HG02852 (cell line): ENCODE data around the gene RANBP1.
A peak's percentile ranks its signal among the peaks of the same experiment; 100 is the strongest.

ENCODE experiments used
- ATAC-seq: cut with Tn5 transposase; IDR thresholded peaks from one replicate; pipeline ENCODE4 v1.9.1; 2021; ENCODE audit warnings: mild to moderate bottlenecking, moderate library complexity; ENCODE audit not compliant: unreplicated experiment

Gene RANBP1

DNA sequence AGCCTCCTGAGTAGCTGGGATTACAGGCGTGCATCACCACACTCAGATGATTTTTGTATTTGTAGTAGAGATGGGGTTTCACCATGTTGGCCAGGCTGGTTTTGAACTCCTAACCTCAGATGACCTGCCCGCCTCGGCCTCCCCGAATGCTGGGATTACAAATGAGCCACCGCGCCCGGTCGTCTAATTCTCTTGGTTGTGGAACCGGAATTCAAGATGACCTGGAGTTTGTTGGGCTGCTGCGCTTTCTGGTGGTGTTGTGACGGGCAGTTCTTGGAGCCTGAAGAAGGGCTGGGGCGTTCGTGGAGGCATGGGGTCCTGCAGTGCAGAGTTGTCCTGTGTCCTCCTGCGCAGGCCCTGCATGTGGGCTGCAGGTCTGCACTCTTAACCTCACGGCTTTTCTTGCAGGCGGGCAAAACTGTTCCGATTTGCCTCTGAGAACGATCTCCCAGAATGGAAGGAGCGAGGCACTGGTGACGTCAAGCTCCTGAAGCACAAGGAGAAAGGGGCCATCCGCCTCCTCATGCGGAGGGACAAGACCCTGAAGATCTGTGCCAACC is 6.0 kb downstream of the RANBP1 start:
- ATAC-seq = no peak

DNA sequence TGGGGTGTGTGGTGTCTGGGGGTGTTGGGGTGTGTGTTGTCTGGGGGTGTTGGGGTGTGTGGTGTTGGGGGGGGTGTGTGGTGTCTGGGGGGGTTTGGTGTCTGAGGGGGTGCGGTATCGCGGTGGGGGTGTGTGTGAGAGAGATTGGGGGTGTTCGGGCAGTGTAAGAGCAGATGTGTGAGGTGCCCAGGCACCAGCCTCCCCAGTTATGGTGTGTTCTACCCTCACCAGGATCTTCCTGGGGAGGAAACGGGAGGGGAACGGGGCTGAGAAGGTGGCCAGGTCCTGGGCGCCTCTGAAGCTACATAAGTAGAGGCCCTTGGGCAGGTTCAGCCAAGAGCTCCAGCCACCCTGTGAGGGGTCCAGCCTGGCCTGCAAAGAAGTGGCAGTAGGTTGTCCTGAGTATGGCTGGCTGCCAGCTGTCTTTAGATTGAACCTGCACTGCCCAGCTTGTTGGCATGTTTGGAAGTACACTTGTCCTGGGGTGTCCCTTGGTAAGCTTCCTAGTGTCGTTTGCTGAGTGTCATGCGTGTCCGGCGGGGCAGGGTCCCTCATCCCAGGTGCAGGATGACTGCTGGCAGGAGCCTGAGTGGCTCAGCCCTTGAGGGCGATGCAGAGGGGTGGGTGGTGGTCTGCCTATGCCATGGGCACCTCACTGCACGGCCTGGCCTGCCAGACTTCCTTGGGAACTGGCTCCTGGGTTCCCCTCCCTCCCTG is 7.6 kb downstream of the RANBP1 start:
- no peak for ATAC-seq

DNA sequence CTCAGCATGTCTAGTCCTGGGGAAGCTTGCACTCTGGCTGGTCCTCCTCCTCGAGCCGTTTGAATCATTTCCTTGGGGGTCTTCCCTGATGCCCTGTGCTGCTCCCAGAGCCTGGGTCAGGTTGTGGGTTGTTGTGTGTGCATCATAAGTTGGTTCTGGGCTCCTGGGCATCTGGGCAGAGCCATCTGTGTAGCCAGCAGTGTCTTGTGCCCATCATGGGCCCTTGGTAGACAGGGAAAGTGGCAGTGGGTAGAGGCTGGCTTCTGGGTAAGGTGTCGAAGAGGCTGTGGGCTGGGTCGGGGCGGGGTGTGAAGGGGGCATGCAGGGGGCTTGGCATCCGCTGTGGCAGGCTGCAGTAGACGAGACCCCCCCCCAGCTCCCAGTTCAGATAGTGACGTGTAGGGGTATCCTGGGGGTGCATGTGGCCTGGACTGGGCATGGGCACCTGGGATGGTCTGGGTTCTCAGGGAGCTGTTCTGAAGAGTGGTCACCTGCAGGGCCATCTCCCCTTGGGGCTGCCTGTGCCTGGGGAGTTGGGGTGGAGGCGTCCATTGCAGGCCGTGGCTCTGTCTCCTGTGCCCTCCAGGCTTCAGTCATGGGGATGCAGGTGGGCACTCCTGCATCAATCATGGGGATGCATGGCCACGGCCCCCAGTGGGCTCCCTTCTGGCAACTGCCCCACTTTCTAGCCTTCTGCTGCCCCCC is 8.3 kb downstream of the RANBP1 start:
- ATAC-seq = no peak

DNA sequence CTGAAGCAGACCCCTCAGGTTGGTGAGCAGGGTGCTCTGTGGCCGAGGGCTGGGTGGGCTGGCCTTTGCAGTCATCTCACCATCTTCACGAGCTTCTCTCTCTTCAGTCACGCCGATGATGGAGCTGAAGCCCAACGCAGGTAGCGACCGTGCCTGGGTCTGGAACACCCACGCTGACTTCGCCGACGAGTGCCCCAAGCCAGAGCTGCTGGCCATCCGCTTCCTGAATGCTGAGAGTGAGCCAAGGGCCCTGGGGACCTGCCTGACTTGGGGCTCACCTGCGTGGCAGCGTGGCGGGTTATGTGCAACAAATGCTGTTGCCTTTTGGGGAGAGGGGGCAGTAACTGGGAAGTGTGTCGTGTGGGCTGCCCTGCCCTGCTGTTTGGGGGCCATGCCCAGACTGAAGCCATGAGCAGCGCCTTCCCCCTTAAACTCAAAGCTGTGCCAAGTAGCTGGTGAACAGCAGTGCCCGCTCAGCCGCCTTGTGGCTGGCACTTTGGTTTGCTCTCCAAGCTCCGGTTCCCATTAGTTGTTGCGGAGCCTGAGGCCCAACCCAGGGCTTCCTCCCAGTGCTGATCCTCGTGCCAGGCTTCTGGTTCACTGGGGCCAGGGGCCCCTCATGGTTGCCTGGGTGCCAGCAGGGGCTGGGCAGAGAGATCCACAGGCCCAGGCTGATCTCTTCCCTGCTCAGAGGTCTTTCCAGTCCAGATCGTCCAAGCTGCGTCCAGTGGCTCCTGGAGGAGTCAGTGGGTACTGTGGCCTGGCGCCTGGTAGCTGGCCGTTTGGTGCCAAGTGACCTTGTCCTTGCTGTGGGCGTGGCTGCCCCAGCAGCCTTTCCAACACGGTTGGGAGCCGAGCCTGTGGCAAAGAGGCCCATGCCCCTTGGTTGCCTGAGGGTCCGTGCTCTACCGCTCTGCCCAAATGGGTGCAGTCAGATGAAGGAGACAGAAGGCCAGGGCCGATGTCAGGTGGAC is 9.6 kb downstream of the RANBP1 start:
- no peak for ATAC-seq

DNA sequence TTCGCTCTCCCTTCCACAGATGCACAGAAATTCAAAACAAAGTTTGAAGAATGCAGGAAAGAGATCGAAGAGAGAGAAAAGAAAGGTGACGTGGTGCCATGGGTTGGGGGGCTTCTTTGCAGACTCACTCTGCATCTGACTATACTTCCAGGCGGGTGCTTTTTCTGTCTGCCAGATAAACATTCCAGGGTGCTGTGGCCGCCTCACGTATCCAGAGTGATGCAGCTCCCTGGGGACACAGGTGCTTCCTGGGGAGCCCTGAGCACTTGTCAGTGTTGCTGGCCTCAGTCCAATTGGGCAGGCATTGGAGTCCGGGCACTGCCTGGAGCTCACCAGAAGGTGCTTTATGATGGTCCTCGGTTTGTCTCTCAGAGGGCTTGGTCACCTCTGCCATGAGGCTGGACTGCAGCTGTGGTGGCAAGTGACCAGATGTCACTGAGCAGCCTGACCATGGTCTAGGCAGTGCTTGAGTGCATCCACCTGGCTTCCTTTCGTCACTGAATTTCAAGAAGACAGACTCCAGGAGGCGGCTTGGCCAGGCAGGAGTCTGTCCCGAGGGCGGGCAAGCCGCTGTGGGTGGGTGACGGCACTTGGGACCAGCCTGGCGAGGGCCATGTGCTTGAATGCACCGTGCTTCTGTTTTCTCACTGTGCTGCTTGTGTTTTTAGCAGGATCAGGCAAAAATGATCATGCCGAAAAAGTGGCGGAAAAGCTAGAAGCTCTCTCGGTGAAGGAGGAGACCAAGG is 10.6 kb downstream of the RANBP1 start:
- ATAC-seq = no peak

DNA sequence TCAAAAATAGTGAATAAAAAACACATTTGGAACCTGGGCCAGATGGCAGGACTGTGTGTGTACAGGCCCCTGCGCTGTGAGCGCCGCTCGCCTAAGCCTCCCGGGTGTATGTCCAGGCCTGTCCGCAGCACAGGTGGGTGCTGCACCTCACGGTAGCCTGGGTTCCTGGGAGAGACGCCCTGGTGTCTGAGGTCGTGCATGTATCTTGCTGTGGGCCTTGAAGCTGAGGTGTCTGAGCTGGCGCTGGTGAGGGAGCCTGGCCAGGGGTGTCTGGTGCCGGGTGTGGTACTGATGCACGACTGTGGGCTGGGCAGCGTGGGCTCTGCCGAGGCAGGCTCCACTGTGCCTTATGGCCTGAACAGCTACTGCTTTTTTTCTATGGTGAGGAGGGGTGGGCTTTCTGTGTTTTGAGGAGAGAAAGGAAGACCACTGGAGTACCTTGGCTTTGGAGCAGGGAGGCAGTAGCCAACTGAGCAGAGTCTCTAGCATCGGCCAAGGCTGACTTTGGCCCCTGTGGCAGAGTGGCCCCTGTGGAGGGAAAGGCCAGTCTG is 11.5 kb downstream of the RANBP1 start:
- no peak for ATAC-seq

DNA sequence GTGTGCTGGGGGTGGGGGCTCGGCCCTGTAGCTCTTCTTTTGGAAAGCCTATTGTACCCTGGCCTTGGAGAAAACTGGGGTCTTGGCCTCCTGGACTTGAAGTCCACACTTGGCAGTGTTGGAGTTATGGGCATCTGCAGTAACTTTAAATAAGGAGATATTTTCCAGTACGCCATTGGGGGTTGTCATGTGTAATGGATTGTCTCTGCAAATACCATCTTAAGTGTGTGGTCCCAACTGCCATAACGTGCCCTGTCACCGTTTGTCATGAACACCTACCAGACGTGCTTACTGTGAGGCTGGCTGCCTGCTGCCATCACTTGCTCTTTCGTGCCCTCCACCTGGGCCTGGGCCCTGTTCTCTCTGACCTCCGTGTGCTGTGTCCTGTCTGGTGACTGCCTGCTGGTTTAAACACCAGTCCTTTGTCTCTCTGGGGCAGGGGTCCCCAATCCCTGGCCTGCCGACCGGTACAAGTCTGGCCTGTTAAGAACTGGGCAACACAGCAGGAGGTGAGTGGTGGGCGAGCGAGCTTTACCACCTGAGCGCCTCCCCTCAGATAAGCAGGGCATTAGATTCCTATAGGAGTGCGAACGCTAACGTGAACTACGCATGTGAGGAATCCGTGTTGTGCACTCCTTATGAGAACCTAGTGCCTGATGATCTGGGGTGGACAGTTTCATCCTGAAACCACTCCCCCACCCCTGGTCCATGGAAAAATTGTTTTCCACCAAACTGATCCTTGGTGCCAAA is 12.1 kb downstream of the RANBP1 start:
- ATAC-seq = no peak

DNA sequence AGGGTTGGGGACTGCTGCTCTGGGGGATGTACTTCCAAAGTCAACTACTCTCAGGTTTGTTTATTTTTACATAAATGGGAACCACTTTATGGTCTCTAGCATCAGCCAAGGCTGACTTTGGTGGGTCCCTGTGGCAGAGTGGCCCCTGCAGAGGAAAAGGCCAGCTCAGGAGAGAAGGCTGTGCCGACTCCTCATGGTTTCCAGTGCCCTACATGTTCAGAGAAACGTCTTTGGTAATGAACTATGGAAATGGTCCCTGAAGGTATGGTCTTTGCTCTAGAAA is 12.7 kb downstream of the RANBP1 start:
- ATAC-seq = no peak

DNA sequence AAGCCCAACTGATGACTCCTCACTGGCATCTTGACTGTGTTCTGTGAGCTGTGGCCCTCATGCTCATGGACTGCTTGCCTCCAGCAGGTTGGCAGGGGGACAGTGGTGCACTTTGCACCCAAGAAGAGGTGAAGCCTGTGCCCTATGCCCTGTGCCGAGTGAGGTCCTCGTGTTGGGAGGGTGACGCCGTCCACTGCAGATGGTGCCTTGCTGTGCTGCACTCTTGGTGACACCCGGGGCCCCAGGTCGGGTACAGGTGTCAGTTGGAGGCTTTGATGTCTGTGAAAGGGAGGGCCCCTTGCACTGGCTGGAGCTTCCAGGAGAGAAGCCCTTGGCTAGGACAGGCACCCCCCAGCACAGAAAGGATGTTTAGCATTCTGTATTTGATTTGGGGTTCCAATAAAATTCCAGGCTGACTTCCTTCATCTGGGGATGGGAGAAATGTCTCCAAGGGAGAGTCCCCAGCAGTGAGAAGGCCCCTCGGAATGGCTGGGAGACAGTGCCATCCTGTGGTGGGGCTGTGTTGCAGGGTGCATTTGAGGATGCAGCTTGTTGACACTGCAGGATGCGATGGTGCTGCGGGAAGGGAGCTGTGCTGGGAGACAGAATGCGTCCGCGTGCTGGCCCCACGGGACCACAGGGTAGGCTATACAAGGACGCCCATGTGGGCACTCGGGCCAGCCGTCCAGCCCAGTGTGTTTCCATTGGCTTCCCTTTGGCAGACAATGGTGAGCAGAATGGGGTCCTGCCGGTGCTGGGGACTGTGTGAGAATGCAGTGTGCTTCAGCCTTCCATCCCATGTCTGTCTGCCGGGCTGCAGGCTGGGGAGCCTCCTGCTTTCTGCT is 13.2 kb downstream of the RANBP1 start:
- no peak for ATAC-seq

DNA sequence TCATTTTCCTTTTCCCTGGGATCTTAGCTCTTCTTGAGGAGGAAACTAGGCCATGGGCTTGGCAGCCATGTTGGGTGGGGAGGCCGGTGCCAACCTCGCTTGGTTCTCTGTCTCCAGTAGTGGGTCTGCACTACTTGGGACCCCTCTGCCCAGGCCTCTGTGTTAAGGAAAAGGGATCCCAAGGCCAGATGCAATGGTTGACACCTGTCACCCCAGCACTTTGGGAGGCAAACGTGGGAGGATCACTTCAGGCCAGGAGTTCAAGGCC is 13.8 kb downstream of the RANBP1 start:
- ATAC-seq = no peak

DNA sequence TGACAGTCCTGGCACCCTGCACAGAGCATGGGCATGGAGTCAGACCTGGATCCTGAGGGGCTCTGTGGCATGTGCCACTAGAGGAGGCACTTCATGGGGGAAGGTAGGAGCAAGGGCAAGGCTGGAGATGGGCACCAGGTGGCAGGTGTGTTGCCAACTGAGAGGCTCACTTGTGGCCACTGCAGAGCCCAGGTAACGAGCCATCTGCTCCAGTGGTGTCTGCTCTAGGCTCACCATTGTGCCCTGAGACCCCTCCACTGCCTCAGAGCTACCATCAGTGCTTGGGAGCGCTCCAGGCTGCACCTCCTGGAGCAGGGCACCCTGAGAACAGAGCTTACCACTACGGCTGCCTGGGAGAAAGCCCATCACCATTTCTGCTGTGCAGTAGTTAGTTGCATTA is 14.4 kb downstream of the RANBP1 start:
- ATAC-seq = no peak

DNA sequence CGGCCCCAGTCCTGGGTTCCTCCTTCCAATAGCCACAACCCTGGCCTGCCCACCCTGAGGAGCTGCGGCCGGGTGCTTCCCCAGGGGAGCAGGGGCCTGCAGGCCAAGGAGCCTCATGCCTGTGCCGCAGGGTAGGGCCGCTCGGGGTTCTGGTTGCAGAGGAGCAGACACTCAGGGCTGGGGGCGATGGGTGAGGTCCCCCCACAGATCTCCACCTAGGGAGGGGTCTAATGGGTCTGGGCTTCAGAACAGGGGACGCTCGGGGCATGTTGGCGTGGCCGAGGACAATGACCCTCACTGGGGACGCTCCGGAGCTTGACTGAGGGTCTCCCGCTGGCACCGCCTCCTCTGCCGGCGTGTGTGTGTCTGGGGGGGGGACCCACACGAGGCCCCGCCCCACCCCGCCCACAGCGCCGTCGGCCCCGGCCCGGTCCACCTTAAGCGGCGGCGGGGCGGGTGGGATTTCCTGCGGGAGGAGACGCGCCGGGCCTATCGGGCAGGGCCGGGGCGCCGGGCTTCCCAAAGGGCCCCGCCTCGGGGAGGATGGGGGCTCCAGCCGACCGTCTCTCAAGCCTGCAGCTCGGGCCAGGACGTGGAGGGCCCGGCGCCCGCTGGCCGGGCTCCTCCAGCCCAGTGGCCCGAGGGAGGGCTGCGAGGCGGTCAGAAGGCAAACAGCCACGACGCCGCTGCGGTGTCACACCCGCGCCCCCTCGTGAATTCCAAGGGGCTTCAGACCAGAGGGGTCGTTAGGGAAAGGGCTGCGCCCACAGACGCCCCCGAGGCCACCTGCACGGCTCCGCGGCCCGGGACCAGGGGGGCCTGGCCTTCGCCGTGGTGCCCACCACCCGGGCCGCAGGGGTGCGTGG is 15.1 kb downstream of the RANBP1 start:
- peak; percentile 67 for ATAC-seq

DNA sequence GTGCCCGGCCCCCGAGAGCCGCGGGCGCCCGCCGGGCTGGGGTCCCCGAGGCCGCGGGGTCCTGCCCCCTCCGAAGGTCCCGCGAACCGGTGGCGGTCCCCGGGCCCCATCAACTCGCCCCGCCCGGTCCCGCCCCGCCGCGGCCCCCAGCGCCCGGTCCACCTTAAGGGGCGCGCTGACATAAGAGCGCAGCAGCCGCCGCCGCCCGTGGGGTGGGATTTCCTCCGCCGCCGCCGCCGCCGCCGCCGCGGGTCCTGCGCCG is 15.6 kb downstream of the RANBP1 start, which contains the start of gene ZDHHC8:
Gene ZDHHC8 (plus strand): TSS at position 208 of the 262 bp plus-strand sequence. CDS start 144 bp downstream, outside the sequence.
- ATAC-seq = peak; percentile 57

DNA sequence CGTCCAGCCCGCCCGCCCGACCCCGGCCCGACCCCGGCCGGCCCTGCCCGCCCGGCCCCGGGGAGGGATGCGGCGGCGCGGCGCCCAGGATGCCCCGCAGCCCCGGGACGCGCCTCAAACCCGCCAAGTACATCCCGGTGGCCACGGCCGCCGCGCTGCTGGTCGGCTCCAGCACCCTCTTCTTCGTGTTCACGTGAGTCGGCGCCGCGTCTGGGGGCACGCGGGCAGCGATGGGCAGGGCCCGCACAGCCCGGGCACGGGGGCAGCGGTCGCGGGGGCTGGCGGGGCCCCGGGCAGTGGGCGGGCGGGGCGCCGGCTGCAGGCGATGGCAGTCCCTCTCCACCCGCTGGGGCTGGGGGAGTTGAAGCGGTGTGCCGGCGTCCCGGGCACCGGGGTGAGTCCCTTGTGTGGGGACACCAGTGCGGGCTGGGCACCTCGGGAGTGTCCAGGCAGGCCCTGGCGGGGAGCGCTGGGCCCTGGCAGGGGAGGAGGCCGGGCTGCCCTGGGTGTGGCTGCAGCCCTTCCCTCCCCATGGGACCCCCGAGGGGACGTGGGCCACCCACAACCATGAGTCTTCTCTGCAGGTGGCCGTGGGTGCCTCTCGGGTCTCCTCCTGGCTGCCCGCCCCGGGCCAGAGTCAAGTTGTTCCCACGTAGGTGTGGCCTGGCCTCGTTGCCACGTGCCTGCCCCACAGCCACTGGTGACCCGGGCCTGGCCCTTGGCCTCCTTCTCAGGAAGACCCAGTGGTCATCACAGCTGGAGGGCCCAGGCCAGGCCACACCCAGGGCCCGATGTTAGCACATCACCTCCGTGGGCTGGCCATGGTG is 16.2 kb downstream of the RANBP1 start:
- peak; percentile 8 for ATAC-seq

DNA sequence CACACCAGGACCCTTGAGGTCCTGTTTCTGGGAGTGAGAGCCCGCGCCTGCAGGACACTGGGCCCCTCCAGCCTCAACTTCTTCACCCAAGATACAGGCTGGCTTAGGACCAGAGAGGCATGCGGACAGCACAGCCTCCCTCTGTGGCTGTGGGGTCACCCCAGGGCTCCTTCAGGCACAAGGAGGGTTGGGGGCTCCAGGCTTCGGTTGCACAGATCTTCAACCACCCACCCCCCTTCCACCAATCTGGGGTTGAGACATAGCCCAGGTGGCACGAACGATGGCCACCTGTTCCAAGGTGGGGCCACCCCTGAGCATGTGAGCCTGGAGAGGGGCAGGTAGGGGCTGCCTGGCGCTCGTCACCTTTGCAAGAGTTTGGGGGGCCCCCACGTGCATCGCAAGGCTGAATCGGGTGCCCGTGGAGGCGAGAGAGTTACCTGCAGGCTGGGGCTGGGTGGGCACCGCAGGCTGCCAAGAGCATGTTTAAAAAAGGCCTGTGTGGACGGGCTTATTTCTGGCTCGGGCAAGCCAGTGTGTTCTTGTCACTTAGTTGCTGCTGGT is 16.9 kb downstream of the RANBP1 start:
- ATAC-seq = no peak

DNA sequence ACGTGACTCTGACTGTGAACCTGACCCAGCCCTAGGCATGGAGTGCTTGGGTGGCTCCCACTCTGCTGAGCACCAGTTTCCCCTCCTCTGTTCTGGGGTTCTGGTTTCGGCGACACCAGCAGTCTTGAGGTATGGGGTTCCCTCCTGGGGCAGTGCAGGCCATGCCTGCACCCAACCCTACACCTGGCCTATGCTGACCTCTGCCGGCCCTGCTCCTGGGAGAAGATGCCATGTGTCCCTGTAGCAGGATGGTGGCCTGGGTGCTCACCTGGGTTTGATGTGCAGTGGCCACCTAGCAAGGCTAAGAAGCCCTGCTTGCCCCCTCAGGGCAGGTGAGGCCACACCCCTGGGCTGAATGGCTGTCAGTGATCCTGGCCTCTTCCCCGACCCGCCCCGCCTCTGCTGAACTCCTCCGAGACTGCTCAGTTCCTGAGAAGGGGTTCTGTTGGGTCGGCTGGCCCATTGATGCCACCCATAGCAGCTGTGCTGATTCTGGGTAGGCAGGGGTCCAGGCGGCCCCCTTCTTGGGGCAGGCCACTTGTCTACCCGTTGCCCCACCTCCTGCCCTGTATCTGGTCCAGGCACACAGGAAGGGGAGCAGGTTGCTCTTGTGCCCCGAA is 18.1 kb downstream of the RANBP1 start:
- ATAC-seq = no peak

DNA sequence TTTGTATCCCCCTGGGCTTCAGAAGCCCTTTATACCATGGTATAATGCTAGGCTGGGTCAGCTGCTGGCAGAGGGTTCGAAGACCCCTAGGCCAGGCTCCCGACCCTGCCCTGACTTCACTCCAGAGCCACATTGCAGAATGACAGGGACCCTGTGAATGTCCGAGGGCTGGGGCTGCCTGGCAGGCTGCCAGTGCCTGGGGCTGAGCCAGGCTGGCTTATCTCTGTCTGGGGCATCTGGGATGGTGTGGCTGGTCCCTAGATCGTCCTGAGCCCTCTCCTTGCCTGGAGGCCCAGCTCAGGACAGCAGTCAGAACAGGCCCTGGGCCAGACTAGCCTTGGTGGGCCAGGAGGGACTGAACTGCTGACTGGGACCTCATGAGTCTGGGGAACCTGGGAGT is 19.4 kb downstream of the RANBP1 start:
- ATAC-seq = no peak
